ENCODE results near the gene OGFRL1.

OGFRL1 gene

GRCh38 chr6:71284785-71285184 is 3.8 kb upstream of the OGFRL1 start:
- H3K4me3 ChIP-seq (ENCODE audit: low read depth, low read length), result no peak overlapping the region
- in situ Hi-C loops (cut with HindIII; ENCODE audit: low sequenced_read_pairs), result no loop called here
- DNase-seq (ENCODE audit: low read depth, low spot score), result no peak
- TF ChIP-seq, protein P1, sequence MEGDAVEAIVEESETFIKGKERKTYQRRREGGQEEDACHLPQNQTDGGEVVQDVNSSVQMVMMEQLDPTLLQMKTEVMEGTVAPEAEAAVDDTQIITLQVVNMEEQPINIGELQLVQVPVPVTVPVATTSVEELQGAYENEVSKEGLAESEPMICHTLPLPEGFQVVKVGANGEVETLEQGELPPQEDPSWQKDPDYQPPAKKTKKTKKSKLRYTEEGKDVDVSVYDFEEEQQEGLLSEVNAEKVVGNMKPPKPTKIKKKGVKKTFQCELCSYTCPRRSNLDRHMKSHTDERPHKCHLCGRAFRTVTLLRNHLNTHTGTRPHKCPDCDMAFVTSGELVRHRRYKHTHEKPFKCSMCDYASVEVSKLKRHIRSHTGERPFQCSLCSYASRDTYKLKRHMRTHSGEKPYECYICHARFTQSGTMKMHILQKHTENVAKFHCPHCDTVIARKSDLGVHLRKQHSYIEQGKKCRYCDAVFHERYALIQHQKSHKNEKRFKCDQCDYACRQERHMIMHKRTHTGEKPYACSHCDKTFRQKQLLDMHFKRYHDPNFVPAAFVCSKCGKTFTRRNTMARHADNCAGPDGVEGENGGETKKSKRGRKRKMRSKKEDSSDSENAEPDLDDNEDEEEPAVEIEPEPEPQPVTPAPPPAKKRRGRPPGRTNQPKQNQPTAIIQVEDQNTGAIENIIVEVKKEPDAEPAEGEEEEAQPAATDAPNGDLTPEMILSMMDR (IDR thresholded peaks at IDR 0.05; ENCODE audit: low read depth, low read length), result no peak

- TF ChIP-seq, protein P1 (IDR thresholded peaks at IDR 0.05; ENCODE audit: low read depth, low read length), result no peak
- H3K4me3 ChIP-seq (ENCODE audit: low read depth, low read length), result no peak overlapping the region
- no peak for DNase-seq (ENCODE audit: low read depth, low spot score)
- in situ Hi-C loops (cut with HindIII; ENCODE audit: low sequenced_read_pairs), result no loop called here
These were observed 1.6 kb upstream of the OGFRL1 start for GRCh38 chr6:71287038-71287437.

GRCh38 chr6:71287926-71288227 is 734 bp upstream of the OGFRL1 start:
- no peak for DNase-seq (ENCODE audit: low read depth, low spot score)
- TF ChIP-seq, protein P1 (IDR thresholded peaks at IDR 0.05; ENCODE audit: low read depth, low read length), result no peak
- in situ Hi-C loops (cut with HindIII; ENCODE audit: low sequenced_read_pairs), result no loop called here
- H3K4me3 ChIP-seq (ENCODE audit: low read depth, low read length), result peak overlapping the region; percentile 54

DNA sequence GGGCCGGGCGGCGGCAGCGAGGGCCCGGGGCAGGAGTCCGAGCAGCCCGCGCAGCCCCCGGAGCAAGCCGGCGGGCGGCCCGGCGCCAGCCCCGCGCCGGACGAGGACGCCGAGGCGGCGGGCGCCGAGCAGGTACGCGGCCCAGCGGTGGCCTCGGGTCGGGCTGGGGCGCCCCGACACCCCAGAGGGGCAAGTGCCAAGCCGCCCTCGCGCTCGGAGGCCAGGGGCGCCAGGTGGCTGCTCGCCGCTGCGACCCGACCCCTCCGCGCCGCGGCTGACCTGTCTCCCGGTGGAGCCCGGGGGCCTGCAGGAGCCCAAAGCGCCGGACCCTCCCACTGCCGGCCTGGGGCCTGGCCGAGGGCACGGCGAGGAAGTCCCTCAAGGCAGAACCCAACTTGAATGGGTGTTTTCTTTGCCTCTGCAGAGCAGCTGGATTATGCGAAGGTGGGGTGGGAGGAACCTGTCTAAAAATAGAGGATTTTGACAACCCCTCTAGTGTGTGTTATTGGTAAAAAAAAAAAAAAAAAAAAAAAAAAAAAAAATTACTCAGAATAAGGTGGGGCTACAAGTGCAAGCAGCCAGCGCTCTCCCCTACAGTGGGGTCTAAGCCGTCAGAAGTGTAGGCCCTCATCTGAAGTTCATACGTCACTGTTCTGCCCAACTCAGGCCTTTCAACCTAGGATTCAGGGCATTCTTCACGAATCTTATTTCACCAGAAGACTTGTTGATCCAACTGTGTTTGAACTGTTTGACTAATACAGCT is 609 bp downstream of the OGFRL1 start:
- in situ Hi-C loops (cut with HindIII; ENCODE audit: low sequenced_read_pairs), result no loop called here

DNA sequence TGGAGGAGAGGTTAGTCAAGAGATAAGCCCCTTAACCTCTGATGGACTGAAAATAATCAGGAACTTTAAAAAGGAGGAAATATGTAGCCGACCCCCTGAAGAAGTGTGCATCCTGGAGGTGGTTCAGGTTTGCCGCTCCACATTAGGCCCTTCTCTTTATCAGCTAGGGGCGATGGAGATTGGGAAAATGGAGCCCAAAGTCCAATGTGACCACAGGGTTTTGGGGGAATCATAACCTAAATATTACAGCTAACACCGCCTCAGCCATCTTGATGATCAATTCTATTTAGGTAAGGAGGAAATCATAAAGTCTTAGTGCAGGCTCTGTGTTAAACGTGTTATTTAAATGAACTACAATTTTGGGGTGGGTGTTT is 1.2 kb downstream of the OGFRL1 start:
- peak overlapping the region; percentile 58 for H3K4me3 ChIP-seq (ENCODE audit: low read depth, low read length)
- TF ChIP-seq, protein P1 (IDR thresholded peaks at IDR 0.05; ENCODE audit: low read depth, low read length), result no peak
- in situ Hi-C loops (cut with HindIII; ENCODE audit: low sequenced_read_pairs), result no loop called here
- DNase-seq (ENCODE audit: low read depth, low spot score), result no peak

More for the DNA sequence above, 609 bp downstream of the OGFRL1 start:
- peak; percentile 16 for DNase-seq (ENCODE audit: low read depth, low spot score)
- H3K4me3 ChIP-seq (ENCODE audit: low read depth, low read length), result peak overlapping the region; percentile 58
- TF ChIP-seq, protein P1 (IDR thresholded peaks at IDR 0.05; ENCODE audit: low read depth, low read length), result no peak

GRCh38 chr6:71290611-71291010 is 2.0 kb downstream of the OGFRL1 start:
- no peak overlapping the region for H3K4me3 ChIP-seq (ENCODE audit: low read depth, low read length)
- DNase-seq (ENCODE audit: low read depth, low spot score), result no peak
- in situ Hi-C loops (cut with HindIII; ENCODE audit: low sequenced_read_pairs), result no loop called here
- TF ChIP-seq, protein P1 (IDR thresholded peaks at IDR 0.05; ENCODE audit: low read depth, low read length), result no peak

Data from astrocyte of the spinal cord (primary cell).